ENCODE data around the gene GNPDA1.

GNPDA1 gene

GRCh38 chr5:142014911-142015584, 2.2 kb upstream of the GNPDA1 start:
- H3K27me3 ChIP-seq (ENCODE audit: low read length): no peaks in the 10 kb centered on the region
- no peak overlapping the region for H3K9ac ChIP-seq (ENCODE audit: low read length)
- H3F3A ChIP-seq (ENCODE audit: insufficient read depth): no peaks in the 10 kb centered on the region
- H3K27ac ChIP-seq (ENCODE audit: low read depth, low read length): no peak overlapping the region
- no peak overlapping the region for H2AFZ ChIP-seq (ENCODE audit: low read depth, low read length, severe bottlenecking)
- no peak overlapping the region for H3K4me3 ChIP-seq (ENCODE audit: insufficient read depth, low read length, poor library complexity, severe bottlenecking)
- H3K36me3 ChIP-seq (ENCODE audit: low read length): no peaks in the 10 kb centered on the region
- H4K20me1 ChIP-seq (ENCODE audit: low read depth, low read length): no peaks in the 10 kb centered on the region
- TF ChIP-seq EZH2phosphoT487 (conservative IDR thresholded peaks at IDR 0.05; ENCODE audit: low read length): no peak
- peak; percentile 43 for TF ChIP-seq CTCF (IDR thresholded peaks at IDR 0.05; ENCODE audit: insufficient read depth, low read length, poor library complexity, severe bottlenecking)
- H3K4me2 ChIP-seq (ENCODE audit: low read depth, low read length, poor library complexity, severe bottlenecking): no peak overlapping the region
- H3K9me3 ChIP-seq (ENCODE audit: insufficient read depth, low read length): no peaks in the 10 kb centered on the region
- H3K9me2 ChIP-seq (replicated peaks; ENCODE audit: insufficient read depth, low read length): no peaks in the 10 kb centered on the region
- no peaks in the 10 kb centered on the region for H3K79me2 ChIP-seq (ENCODE audit: insufficient read depth, low read length)

- Histone ChIP-seq H3K9me3 (ENCODE audit: insufficient read depth, low read length) (no peaks in the 10 kb centered on the region), H3K36me3 (ENCODE audit: low read length) (no peaks in the 10 kb centered on the region), H3F3A (ENCODE audit: insufficient read depth) (no peaks in the 10 kb centered on the region), H3K9ac (ENCODE audit: low read length) (0 out of 2 replicates have a peak overlapping the region, but pooled peaks have one; percentile 67), H3K9me2 (replicated peaks; ENCODE audit: insufficient read depth, low read length) (no peaks in the 10 kb centered on the region), H3K4me3 (ENCODE audit: insufficient read depth, low read length, poor library complexity, severe bottlenecking) (no peak overlapping the region), H4K20me1 (ENCODE audit: low read depth, low read length) (no peaks in the 10 kb centered on the region), H3K4me2 (ENCODE audit: low read depth, low read length, poor library complexity, severe bottlenecking) (peak overlapping the region; percentile 80), H2AFZ (ENCODE audit: low read depth, low read length, severe bottlenecking) (peak overlapping the region; percentile 97), H3K79me2 (ENCODE audit: insufficient read depth, low read length) (no peaks in the 10 kb centered on the region), H3K27ac (ENCODE audit: low read depth, low read length) (no peak overlapping the region), H3K27me3 (ENCODE audit: low read length) (no peaks in the 10 kb centered on the region)
- TF ChIP-seq CTCF (IDR thresholded peaks at IDR 0.05; ENCODE audit: insufficient read depth, low read length, poor library complexity, severe bottlenecking): no peak
- TF ChIP-seq EZH2phosphoT487 (conservative IDR thresholded peaks at IDR 0.05; ENCODE audit: low read length): no peak
These were observed 1.1 kb upstream of the GNPDA1 start for GRCh38 chr5:142013734-142014521.

GRCh38 chr5:142012186-142012785, 541 bp downstream of the GNPDA1 start:
- H3K4me2 ChIP-seq (ENCODE audit: low read depth, low read length, poor library complexity, severe bottlenecking): peak overlapping the region; percentile 80
- no peaks in the 10 kb centered on the region for H3K9me2 ChIP-seq (replicated peaks; ENCODE audit: insufficient read depth, low read length)
- peak overlapping the region; percentile 67 for H3K9ac ChIP-seq (ENCODE audit: low read length)
- TF ChIP-seq CTCF (IDR thresholded peaks at IDR 0.05; ENCODE audit: insufficient read depth, low read length, poor library complexity, severe bottlenecking): peak; percentile 50
- no peak for TF ChIP-seq EZH2phosphoT487 (conservative IDR thresholded peaks at IDR 0.05; ENCODE audit: low read length)
- no peaks in the 10 kb centered on the region for H3K27me3 ChIP-seq (ENCODE audit: low read length)
- no peaks in the 10 kb centered on the region for H3F3A ChIP-seq (ENCODE audit: insufficient read depth)
- H3K4me3 ChIP-seq (ENCODE audit: insufficient read depth, low read length, poor library complexity, severe bottlenecking): peak overlapping the region; percentile 67
- peak overlapping the region; percentile 84 for H2AFZ ChIP-seq (ENCODE audit: low read depth, low read length, severe bottlenecking)
- H3K9me3 ChIP-seq (ENCODE audit: insufficient read depth, low read length): no peaks in the 10 kb centered on the region
- H3K36me3 ChIP-seq (ENCODE audit: low read length): no peaks in the 10 kb centered on the region
- no peaks in the 10 kb centered on the region for H4K20me1 ChIP-seq (ENCODE audit: low read depth, low read length)
- no peak overlapping the region for H3K27ac ChIP-seq (ENCODE audit: low read depth, low read length)
- H3K79me2 ChIP-seq (ENCODE audit: insufficient read depth, low read length): no peaks in the 10 kb centered on the region
